ENCODE data around the gene UBE2S.
"Not testable (repeated sequence)": the region's sequence is repeated elsewhere in the genome, so short reads cannot be mapped to it uniquely, and the experiment has no call there.

GRCh38 chr19:55401390-55401789 lies 6.2 kb downstream of the UBE2S start:
- not testable (repeated sequence) for TF ChIP-seq ZNF274 (IDR thresholded peaks at IDR 0.05; ENCODE audit: low read depth, low read length); YY1 (IDR thresholded peaks at IDR 0.05; ENCODE audit: insufficient read depth, insufficient read length); SUZ12 (IDR thresholded peaks at IDR 0.05; ENCODE audit: extremely low read depth, insufficient read depth, insufficient read length)

Data from NT2/D1 (cell line).